Measurements from ENCODE around the gene SLC41A1. TPM values are rescaled to one million over a fixed set of nuclear protein-coding genes. Genes with fewer than 3 reads are reported as not detected.
"Not testable (repeated sequence)": the region's sequence is repeated elsewhere in the genome, so short reads cannot be mapped to it uniquely, and the experiment has no call there.

The SLC41A1 gene
- 10 to 100 TPM in 1 of 3 donors, 1 to 10 TPM in 2; 2.1 to 25.0 (median 4.9) TPM for total RNA-seq
- long read RNA-seq, donor 1, full-length matches to known transcripts = 3 of 10 reads
- long read RNA-seq, donor 1, partial matches to known transcripts = 2 of 10 reads
- long read RNA-seq, donor 1, other reads (novel, unspliced or antisense) = 5 of 10 reads
- long read RNA-seq, donor 2 = 0 reads

DNA sequence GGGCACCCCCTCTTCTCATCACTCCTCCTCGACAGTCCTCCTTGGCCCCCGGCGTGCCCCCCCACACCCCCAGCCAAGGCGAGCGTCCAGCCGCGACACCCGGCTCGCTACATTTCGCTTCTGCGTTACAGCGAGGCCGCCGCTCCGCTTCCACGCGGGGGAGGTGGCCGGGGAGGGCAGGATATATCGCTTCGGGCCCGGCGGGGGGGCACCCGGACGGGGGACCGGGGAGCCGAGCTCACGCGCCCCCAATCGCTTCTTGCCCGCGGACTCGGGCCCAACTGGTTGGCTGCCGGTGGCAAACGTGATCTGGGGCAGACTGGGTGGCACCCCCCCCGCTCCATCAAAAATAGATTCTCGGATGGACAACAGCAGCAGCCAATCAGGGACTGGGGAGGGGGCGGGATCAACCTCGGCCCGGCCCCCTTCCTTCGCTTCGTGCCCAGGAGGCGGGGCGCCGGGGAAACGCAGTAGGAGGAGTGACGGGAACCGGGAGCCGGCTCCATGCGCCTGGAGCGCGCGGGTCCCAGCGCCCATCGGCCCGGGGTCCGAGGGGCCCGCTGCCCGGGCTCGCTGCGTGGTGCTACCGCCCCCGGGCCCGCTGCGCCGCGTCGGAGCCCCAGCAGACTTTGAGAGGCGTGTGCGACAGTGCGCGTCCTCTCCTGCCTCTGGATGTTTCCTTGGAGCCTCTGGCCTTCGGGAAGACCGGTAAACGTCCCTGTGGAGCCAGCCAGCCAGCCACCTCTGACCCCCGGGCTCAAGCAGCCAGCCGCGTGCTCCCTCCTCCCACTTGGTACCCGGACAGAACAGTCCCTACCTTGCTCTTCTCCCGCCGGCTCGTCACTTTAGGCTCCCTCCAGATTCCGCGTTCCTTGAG is at the start of gene SLC41A1:
Gene SLC41A1, minus strand, starts transcription at position 321 of the 877 bp plus-strand sequence. CDS start 2,757 bp downstream, outside the sequence.
- peak within 1 kb of the TSS; percentile 60 for H3K4me3 ChIP-seq
- peaks cover 4% of the 10 kb centered on the region for H3K4me1 ChIP-seq (ENCODE audit: low read depth)
- ATAC-seq (peak; percentile 98), DNase-seq (peak; percentile 94)
- no peaks in the 10 kb centered on the region for H3K36me3 ChIP-seq (ENCODE audit: low read depth)
- TF ChIP-seq, protein P1, sequence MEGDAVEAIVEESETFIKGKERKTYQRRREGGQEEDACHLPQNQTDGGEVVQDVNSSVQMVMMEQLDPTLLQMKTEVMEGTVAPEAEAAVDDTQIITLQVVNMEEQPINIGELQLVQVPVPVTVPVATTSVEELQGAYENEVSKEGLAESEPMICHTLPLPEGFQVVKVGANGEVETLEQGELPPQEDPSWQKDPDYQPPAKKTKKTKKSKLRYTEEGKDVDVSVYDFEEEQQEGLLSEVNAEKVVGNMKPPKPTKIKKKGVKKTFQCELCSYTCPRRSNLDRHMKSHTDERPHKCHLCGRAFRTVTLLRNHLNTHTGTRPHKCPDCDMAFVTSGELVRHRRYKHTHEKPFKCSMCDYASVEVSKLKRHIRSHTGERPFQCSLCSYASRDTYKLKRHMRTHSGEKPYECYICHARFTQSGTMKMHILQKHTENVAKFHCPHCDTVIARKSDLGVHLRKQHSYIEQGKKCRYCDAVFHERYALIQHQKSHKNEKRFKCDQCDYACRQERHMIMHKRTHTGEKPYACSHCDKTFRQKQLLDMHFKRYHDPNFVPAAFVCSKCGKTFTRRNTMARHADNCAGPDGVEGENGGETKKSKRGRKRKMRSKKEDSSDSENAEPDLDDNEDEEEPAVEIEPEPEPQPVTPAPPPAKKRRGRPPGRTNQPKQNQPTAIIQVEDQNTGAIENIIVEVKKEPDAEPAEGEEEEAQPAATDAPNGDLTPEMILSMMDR (IDR thresholded peaks at IDR 0.05) = no peak
- no peaks in the 10 kb centered on the region for H3K9me3 ChIP-seq
- intact Hi-C loops (cut with DNase I, micrococcal nuclease) = no loop called here

DNA sequence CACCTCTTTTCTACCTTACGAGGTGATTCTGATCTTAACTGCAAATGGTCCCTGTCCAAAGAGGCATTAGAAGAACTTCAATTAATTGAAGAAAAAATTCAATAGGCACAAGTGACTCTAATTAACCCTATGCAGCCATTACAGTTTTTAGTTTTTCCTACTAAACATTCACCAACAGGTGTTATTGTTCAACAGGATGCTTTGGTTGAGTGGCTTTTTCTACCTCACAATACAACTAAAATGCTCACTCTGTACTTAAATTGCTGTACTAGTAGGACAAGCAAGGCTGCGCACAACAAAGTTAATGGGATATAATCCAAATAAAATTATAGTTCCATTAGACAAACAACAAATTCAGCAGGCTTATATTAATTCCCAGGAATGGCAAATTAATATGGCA is 48.5 kb upstream of the SLC41A1 start:
- Histone ChIP-seq H3K4me3 (no peak overlapping the region), H3K4me1 (ENCODE audit: low read depth) (no peaks in the 10 kb centered on the region), H3K9me3 (no peaks in the 10 kb centered on the region), H3K36me3 (ENCODE audit: low read depth) (no peaks in the 10 kb centered on the region)
- no peak for DNase-seq
- TF ChIP-seq, protein P1 (IDR thresholded peaks at IDR 0.05) = no peak
- intact Hi-C loops (cut with DNase I, micrococcal nuclease) = no loop called here
- no peak for ATAC-seq

DNA sequence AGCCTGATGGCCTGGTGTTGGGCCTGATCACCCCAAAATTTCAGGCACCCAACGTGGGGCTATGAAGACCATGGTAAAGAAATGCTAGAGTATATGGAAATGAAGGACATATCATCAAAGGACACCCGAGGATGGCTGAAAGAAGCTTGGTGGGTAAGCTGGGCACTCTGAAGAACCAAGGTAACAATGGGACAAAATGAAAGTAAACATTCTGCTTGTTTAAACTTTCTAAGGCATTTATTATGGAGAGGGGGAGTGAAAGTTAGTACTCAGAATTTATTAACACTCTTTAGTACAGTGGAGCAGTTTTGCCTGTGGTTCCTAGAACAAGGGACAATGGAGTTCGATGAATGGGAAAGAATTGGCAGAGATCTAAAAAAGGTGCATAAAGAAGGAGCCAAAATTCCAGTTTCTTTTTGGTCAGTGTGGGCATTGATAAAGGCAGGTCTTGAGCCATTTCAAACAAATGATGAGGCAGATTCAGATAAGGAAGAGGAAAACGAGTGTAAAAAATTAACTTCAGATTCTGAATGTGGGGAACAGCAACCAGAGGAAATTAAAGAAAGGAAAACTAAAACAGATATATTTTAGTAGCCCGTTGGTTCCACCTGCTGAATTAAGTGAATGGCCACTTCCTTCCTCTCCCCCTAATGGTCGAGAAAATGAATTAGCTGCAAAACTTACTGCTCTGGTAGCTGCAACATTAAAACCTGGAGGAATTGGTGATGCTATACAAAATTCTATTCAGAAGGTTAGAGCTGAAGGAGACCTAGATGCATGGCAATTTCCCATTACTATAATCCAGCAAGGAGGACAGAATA is 45.4 kb upstream of the SLC41A1 start:
- no peak overlapping the region for H3K4me3 ChIP-seq
- H3K4me1 ChIP-seq (ENCODE audit: low read depth) = no peaks in the 10 kb centered on the region
- no peaks in the 10 kb centered on the region for H3K9me3 ChIP-seq
- TF ChIP-seq, protein P1 (IDR thresholded peaks at IDR 0.05) = no peak
- no peaks in the 10 kb centered on the region for H3K36me3 ChIP-seq (ENCODE audit: low read depth)
- no peak for ATAC-seq
- no peak for DNase-seq
- intact Hi-C loops (cut with DNase I, micrococcal nuclease) = no loop called here

DNA sequence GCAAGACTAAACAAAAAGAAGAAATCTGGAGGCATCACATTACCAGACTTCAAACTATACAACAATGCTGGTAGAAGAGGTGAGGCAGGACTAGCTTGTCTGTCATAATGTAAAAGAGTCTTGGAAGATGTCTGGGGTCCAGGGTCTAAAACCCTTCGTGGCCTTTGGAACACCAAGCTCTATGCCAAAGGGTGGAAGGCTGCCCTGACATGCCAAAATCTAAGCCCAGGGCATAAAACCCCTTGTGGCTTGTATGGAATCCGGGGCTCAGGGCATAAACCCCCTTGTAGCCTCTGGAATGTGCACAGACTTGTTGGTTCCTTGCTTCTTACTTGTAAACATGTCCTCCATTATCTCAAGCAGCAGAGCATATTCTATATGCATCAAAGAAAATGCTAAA is 44.5 kb upstream of the SLC41A1 start:
- H3K4me1 ChIP-seq (ENCODE audit: low read depth); H3K9me3 ChIP-seq; H3K36me3 ChIP-seq (ENCODE audit: low read depth); ATAC-seq; intact Hi-C loops (cut with DNase I, micrococcal nuclease); DNase-seq; H3K4me3 ChIP-seq: not testable (repeated sequence)

DNA sequence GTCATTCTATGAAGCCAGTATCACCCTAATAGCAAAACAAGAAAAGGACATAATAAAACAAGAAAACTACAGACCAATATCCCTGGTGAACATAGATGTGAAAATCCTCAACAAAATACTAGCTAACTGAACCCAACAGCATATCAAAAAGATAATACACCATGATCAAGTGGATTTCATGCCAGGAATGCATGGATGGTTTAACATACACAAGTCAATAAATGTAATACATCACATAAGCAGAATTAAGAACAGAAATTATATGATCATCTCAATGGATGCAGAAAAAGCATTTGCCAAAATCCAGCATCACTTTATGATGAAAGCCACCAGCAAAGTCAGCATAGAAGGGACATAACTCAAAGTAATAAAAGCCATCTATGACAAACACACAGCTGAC is 43.4 kb upstream of the SLC41A1 start:
- TF ChIP-seq, protein P1 (IDR thresholded peaks at IDR 0.05) = no peak
- Histone ChIP-seq H3K4me3 (no peak overlapping the region), H3K4me1 (ENCODE audit: low read depth) (no peaks in the 10 kb centered on the region), H3K36me3 (ENCODE audit: low read depth) (no peaks in the 10 kb centered on the region), H3K9me3 (no peaks in the 10 kb centered on the region)
- no peak for DNase-seq
- intact Hi-C loops (cut with DNase I, micrococcal nuclease) = no loop called here
- ATAC-seq = no peak

All from mucosa of descending colon (tissue), 3 donors.